ENCODE data around the gene ASTL.

The ASTL gene

DNA sequence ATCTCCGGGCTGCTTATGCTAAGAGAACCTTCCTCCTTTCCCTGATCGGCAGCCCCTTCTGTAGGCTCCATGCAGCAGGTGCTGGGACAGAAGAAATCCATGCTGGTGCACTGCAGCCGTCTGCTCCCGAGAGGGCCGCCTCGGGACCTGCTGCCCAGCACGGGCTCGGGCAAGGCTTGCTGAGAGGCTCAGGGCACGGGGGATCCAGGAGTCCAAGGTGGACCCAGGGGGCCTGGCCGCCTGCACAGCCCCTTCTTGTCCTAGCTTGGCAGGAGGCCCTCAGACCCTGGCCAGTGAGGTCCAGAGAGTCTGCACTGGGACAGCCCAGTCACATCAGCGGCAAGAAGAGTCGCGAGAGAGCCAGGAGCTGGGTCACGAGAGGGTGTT is 20.2 kb upstream of the ASTL start:
- FAIRE-seq, result no peak

- FAIRE-seq, result no peak
These were observed 19.6 kb upstream of the ASTL start for GRCh38 chr2:96157649-96158553.

DNA sequence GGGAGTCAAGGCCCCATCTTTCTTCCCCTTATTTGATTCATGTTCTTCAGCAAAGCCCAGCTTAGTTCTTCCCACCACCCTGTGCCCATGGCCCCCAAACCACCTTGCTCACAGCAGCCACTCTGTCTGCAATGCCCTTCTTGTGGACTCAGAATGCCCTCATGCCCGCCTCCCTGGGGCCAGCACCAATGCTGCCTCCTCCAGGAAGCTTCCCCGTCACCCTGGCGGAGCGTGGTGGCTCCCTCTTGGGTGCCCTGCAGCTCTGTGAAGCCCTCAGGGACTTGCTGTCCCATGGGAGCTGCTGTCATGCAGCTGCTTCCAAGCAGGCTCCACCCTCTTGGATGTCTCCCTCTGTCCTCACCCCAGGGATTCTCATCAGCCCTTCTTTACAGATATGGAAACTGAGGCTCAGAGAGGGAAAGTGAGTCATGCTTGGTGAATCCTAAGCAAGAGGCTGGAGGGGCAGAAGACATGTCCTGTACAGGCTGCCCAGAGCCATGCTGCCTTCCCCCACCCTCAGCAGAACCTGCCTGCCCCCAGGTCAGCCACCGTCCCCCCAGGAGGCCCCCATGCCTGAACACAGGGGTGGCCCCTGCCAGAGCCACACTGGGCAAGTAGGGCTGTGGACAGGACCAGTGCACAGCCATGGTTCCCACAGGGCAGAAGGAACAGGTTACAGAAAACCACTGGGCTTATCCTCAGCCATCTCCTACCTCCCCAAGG is 18.8 kb upstream of the ASTL start:
- no peak for FAIRE-seq

- FAIRE-seq, result no peak
These were observed 17.9 kb upstream of the ASTL start for GRCh38 chr2:96156011-96156820.

GRCh38 chr2:96154506-96155380 is 16.4 kb upstream of the ASTL start:
- no peak for FAIRE-seq

GRCh38 chr2:96153991-96154431 is 15.7 kb upstream of the ASTL start:
- FAIRE-seq, result no peak

GRCh38 chr2:96153291-96153713 is 15.0 kb upstream of the ASTL start:
- FAIRE-seq, result no peak

GRCh38 chr2:96152304-96153161 is 14.2 kb upstream of the ASTL start:
- FAIRE-seq, result no peak

DNA sequence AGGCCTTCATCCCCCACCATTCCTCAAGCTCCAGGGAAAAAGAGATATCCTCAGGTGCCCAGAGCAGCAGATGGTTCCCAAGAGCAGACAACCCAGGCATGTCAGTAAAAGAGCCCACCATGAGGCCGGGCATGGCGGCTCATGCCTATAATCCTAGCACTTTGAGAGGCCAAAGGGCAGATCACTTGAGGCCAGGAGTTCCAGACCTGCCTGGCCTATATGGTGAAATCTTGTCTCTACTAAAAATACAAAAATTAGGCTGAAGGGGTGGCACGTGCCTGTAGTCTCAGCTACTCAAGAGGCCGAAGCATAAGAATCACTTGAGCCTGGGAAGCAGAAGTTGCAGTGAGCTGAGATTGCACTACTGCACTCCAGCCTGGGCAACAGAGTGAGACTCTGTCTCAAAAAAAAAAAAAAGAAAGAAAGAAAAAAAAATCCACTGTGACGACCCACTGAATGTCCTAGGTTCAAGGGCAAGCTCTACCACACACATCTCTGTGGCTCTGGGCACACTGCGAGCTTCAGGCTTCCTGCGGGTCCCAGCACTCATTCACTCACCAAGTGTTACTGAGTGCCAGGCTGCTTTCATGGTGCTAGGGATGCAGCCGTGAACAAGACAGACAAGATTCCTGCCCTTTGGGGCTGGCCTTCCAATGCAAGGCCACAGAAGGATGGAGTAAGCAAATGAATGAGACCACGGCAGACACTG is 13.4 kb upstream of the ASTL start:
- FAIRE-seq, result no peak

- no peak for FAIRE-seq
These were observed 12.7 kb upstream of the ASTL start for GRCh38 chr2:96150791-96151594.

DNA sequence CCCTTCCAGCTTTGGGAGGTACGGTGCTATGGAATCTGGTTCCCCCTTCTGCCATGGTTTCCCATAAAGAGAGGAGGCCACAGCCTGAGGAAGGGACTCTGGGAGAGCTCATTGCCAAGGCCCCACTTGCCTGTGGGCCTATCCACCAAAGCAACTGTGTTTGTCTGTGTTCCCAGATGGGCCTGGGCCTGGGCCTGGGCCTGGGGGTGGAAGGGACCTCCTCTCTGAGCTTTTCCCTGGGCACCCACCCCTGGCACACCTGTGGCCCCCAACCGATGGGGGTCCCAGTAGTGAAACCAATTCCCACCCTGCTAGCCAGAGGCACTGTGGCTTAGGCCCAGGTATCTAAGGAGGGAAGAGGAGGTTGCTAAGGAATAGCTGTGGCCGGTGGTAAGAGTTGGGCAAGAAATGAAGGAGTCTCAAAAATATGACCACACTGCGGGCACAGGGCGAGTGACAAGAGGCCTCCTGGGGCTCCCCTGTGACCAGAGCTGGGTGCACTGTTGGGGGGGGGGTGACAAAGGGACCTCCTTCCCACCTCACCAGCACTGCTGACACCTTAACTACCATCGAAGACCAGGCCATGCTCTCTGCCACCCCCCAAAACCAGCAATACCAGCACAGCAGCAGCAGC is 11.8 kb upstream of the ASTL start:
- no peak for FAIRE-seq

DNA sequence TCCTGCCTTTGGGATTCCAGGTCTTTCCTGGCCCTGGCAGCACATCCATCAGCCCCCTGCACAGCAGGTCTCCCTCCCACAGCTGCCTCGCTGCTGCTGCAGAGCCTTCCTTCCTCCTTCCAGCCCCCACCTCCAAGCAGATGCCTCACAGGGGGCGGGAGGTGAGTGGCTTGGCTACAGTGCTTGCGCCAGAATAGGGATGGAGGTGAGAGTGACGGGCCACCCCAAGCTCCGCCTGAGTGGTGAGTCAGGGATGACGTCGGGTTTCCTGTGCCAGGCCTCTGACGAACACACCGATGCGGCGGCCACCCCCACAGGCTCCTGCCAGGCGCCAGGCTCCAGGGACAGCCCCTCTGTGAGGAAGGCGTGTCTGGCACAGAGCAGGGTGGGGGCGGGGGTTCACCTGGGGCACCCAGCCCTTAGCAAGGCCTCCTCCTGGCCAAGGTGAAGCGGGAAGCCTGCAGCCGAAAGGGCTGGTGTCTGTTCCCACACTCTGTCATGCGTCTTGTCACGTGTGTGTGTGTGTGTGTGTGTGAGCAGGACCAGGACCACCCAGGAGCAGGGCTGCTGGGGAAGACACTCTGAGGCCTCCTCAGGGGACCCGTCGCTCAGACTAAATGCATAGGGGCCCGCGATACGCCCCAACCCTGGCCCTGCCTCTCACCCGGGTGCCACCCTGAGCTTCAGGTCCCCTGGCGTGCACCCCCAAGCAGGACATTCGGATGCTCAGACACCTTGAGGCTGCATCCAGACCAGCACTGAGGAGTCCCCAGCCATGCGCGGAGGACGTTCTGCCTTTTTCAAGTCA is 10.3 kb upstream of the ASTL start:
- no peak for FAIRE-seq

GRCh38 chr2:96147593-96148201 is 9.4 kb upstream of the ASTL start:
- no peak for FAIRE-seq

GRCh38 chr2:96146881-96147592 is 8.7 kb upstream of the ASTL start:
- FAIRE-seq, result no peak

GRCh38 chr2:96146153-96146880 is 8.0 kb upstream of the ASTL start:
- no peak for FAIRE-seq

- FAIRE-seq, result no peak
These were observed 7.5 kb upstream of the ASTL start for GRCh38 chr2:96145848-96146152.

Measured in TTC549 (cell line).